ENCODE measurements around the gene LRRC4. TPM values are rescaled to one million over a fixed set of nuclear protein-coding genes. Genes with fewer than 3 reads are reported as not detected.

LRRC4 gene
- total and polyA plus RNA-seq, 2 donors (not counting 3 experiments of a cell fraction or from before 2014, with no cell fraction given): 3.8 to 4.2 TPM

- no TSS peak for BruUV-seq (replicated peaks)
- intact Hi-C loops (cut with micrococcal nuclease): no loop called here
- peaks cover under 1% of the 10 kb centered on the region for H3K4me1 ChIP-seq (ENCODE audit: control insufficient read depth, extremely low read depth, insufficient read depth, low read length)
- dilution Hi-C loops (cut with MboI; ENCODE audit: extremely low pct_ligation_motif_present, low sequenced_read_pairs): no loop called here
- ChIA-PET POLR2A (no interaction called here), CTCF (interaction anchor here (1.0 to 1.4 kb wide), 4 partner anchors 12 to 361 kb away, joined by 3 read pairs; no protein-coding TSS in a partner anchor)
- FAIRE-seq (no peak), DNase-seq (ENCODE audit: low read depth, low spot score) (no peak)
- H3K27ac ChIP-seq (ENCODE audit: insufficient read depth, low read depth, low read length): no peak overlapping the region
- no peaks in the 10 kb centered on the region for H3K27me3 ChIP-seq (ENCODE audit: control insufficient read depth in 2 of 2, insufficient read depth in 2 of 2, low read length in 2 of 2)
- H3K9ac ChIP-seq (replicated peaks; ENCODE audit: extremely low read depth, insufficient read depth, low read length): no peak overlapping the region
- H3K4me3 ChIP-seq (replicated peaks in 1 of 3; ENCODE audit: insufficient read depth in 1 of 3, low read depth in 1 of 3, low read length in 3 of 3): no peak overlapping the region
- H3K79me2 ChIP-seq (ENCODE audit: control insufficient read depth, insufficient read depth, low read length): no peaks in the 10 kb centered on the region
- H3K9me3 ChIP-seq (replicated peaks; ENCODE audit: control insufficient read depth, insufficient read depth, low read length): no peaks in the 10 kb centered on the region
- H4K20me1 ChIP-seq (replicated peaks; ENCODE audit: control insufficient read depth, extremely low read depth, insufficient read depth, low read length): no peaks in the 10 kb centered on the region
- no peak overlapping the region for H2AFZ ChIP-seq (ENCODE audit: low read depth, low read length)
- no peak overlapping the region for H3K4me2 ChIP-seq (ENCODE audit: insufficient read depth, low read length)
- no peaks in the 10 kb centered on the region for H3K9me1 ChIP-seq (replicated peaks; ENCODE audit: control insufficient read depth, extremely low read depth, insufficient read depth, low read length)
- no peak for TF ChIP-seq EZH2 (IDR thresholded peaks at IDR 0.05; ENCODE audit: borderline replicate concordance, low read depth, low read length, severe bottlenecking)
- TF ChIP-seq MAX (IDR thresholded peaks at IDR 0.05; ENCODE audit: insufficient read depth, insufficient read length): no peak
- TF ChIP-seq GATA2 (IDR thresholded peaks at IDR 0.05; ENCODE audit: insufficient read depth, insufficient read length, low read depth, low read length): no peak
- TF ChIP-seq POLR2A (IDR thresholded peaks at IDR 0.05; ENCODE audit: low read depth, low read length): no peak
- TF ChIP-seq MYC (IDR thresholded peaks at IDR 0.05; ENCODE audit: low read depth, low read length): no peak
- no peak for TF ChIP-seq JUN (IDR thresholded peaks at IDR 0.05; ENCODE audit: borderline replicate concordance, insufficient read depth, insufficient read length, low read depth)
- no peak for TF ChIP-seq CTCF (IDR thresholded peaks at IDR 0.05; ENCODE audit: extremely low read depth in 1 of 2, insufficient read depth in 1 of 2, low read depth in 1 of 2, low read length in 2 of 2)
- no peak for TF ChIP-seq FOS (IDR thresholded peaks at IDR 0.05; ENCODE audit: borderline replicate concordance, insufficient read depth, low read length)
- TF ChIP-seq POLR2AphosphoS5 (IDR thresholded peaks at IDR 0.05; ENCODE audit: insufficient read depth, low read depth, low read length): no peak
- H3K36me3 ChIP-seq (ENCODE audit: control insufficient read depth in 2 of 2, extremely low read depth in 1 of 2, insufficient read depth in 2 of 2, low read length in 2 of 2): peaks cover 0 to 5% of the 10 kb centered on the region in 2 experiments
Measured at GRCh38 chr7:128069373-128070364, 38.4 kb upstream of the LRRC4 start.
